Measurements from ENCODE around the gene MICU1.

DNA sequence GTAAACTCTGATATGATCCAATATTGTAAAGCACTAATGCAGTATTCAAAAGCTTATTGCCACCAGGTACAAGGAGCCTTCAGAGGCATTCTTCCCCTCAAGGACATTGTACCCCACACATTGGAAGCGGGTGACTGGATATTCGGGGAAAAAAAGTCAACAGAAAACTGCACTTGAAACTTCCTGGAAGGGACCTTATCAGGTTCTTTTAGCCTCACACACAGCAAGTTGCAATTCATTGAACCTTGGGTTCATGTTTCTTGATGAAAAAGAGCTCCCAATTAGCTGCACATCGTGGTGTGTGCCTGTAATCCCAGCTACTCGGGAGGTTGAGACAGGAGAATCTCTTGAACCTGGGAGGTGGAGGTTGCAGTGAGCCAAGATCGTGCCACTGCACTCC lies 16.4 kb upstream of the MICU1 start:
- TF ChIP-seq CTCF (IDR thresholded peaks at IDR 0.05; ENCODE audit: extremely low read depth in 1 of 2, insufficient read depth in 1 of 2, low read depth in 1 of 2, low read length in 2 of 2): no peak
- no peak for TF ChIP-seq POLR2A (IDR thresholded peaks at IDR 0.05; ENCODE audit: low read depth, low read length)
- no peak for TF ChIP-seq MYC (IDR thresholded peaks at IDR 0.05; ENCODE audit: low read depth, low read length)
- TF ChIP-seq POLR2AphosphoS5 (IDR thresholded peaks at IDR 0.05; ENCODE audit: insufficient read depth, low read depth, low read length): no peak
- no peak for TF ChIP-seq EZH2 (IDR thresholded peaks at IDR 0.05; ENCODE audit: borderline replicate concordance, low read depth, low read length, severe bottlenecking)
- no peak for TF ChIP-seq JUN (IDR thresholded peaks at IDR 0.05; ENCODE audit: borderline replicate concordance, insufficient read depth, insufficient read length, low read depth)
- TF ChIP-seq, protein P1, sequence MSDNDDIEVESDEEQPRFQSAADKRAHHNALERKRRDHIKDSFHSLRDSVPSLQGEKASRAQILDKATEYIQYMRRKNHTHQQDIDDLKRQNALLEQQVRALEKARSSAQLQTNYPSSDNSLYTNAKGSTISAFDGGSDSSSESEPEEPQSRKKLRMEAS (IDR thresholded peaks at IDR 0.05; ENCODE audit: insufficient read depth, insufficient read length): no peak

Data from endothelial cell of umbilical vein (primary cell).